WTC11 (cell line): ENCODE results near the gene RALBP1. TPM values are rescaled to one million over a fixed set of nuclear protein-coding genes. Genes with fewer than 3 reads are reported as not detected.

ENCODE experiments used
- ATAC-seq: fragments of 200-7000 bp; cut with Tn5 transposase; 2 replicates; pipeline ENCODE4 v1.10.0; 2021; ENCODE audit warnings: mild to moderate bottlenecking, moderate library complexity
- CTCF ChIA-PET: fragments of 300-600 bp; sonication (Branson Sonifier 250); formaldehyde crosslinking; loops from one replicate; lab custom pipeline; 2021; ENCODE audit warnings: antibody characterized with exemption; lab: Charles Lee
- POLR2A ChIA-PET: fragments of 350-600 bp; sonication (Branson Sonifier 250); formaldehyde crosslinking; loops from one replicate; lab custom pipeline; 2021; ENCODE audit warnings: antibody characterized with exemption; lab: Charles Lee
- DNase-seq: peaks from one replicate; pipeline ENCODE4 v3.0.0; 2021; ENCODE audit warnings: low spot score
- H3K27ac Mint-ChIP-seq: 2 replicates; pipeline ENCODE4 v1.8.0; 2021; ENCODE audit warnings: mixed read lengths
- H3K27me3 Mint-ChIP-seq: 2 replicates; pipeline ENCODE4 v1.8.0; 2021; ENCODE audit warnings: low read depth, mild to moderate bottlenecking, moderate library complexity, mixed read lengths
- H3K36me3 Mint-ChIP-seq: 2 replicates; pipeline ENCODE4 v1.8.0; 2021; ENCODE audit warnings: mixed read lengths
- H3K4me1 Mint-ChIP-seq: 2 replicates; pipeline ENCODE4 v1.8.0; 2022; ENCODE audit warnings: mixed read lengths
- H3K4me3 Mint-ChIP-seq: 2 replicates; pipeline ENCODE4 v1.8.0; 2021; ENCODE audit warnings: mild to moderate bottlenecking, moderate library complexity, mixed read lengths
- H3K9me3 Mint-ChIP-seq: 2 replicates; pipeline ENCODE4 v1.8.0; 2021; ENCODE audit warnings: mixed read lengths
- ATF1 ChIP-seq: sonication (generic); formaldehyde crosslinking; IDR thresholded peaks from 2 replicates; pipeline ENCODE4 v1.8.1; 2023; ENCODE audit warnings: mild to moderate bottlenecking, moderate library complexity, missing genetic modification reagents
- ATF3 ChIP-seq: sonication (generic); formaldehyde crosslinking; conservative IDR thresholded peaks from 2 replicates; pipeline ENCODE4 v1.8.1; 2022; ENCODE audit warnings: mild to moderate bottlenecking, missing genetic modification reagents
- FOXP1 ChIP-seq: sonication (generic); formaldehyde crosslinking; IDR thresholded peaks from 2 replicates; pipeline ENCODE4 v1.8.0; 2022; ENCODE audit warnings: missing genetic modification reagents, mild to moderate bottlenecking, moderate library complexity, borderline replicate concordance
- NR1H2 ChIP-seq: sonication (generic); formaldehyde crosslinking; IDR thresholded peaks from 2 replicates; pipeline ENCODE4 v1.9.0; 2021; ENCODE audit warnings: mild to moderate bottlenecking, moderate library complexity, missing genetic modification reagents
- NR3C1 ChIP-seq: sonication (generic); formaldehyde crosslinking; conservative IDR thresholded peaks from 2 replicates; pipeline ENCODE4 v1.8.1; 2023; ENCODE audit warnings: low read depth, mild to moderate bottlenecking, missing genetic modification reagents
- PRDM15 ChIP-seq: sonication (generic); formaldehyde crosslinking; IDR thresholded peaks from 2 replicates; pipeline ENCODE4 v1.8.0; 2022; ENCODE audit warnings: missing genetic modification reagents
- SMAD3 ChIP-seq: sonication (generic); formaldehyde crosslinking; IDR thresholded peaks from 2 replicates; pipeline ENCODE4 v1.8.0; 2022; ENCODE audit warnings: missing genetic modification reagents, mild to moderate bottlenecking, borderline replicate concordance
- SMAD4 ChIP-seq: sonication (generic); formaldehyde crosslinking; IDR thresholded peaks from 2 replicates; pipeline ENCODE4 v1.8.0; 2022; ENCODE audit warnings: mild to moderate bottlenecking, missing genetic modification reagents
- SOX15 ChIP-seq: fragments of 250-450 bp; sonication (Bioruptor Pico); IDR thresholded peaks from 2 replicates; pipeline ENCODE4 v1.9.0; 2021; ENCODE audit warnings: mild to moderate bottlenecking
- SP1 ChIP-seq: sonication (generic); formaldehyde crosslinking; conservative IDR thresholded peaks from 2 replicates; pipeline ENCODE4 v1.8.1; 2022; ENCODE audit warnings: missing genetic modification reagents
- TEAD1 ChIP-seq: sonication (generic); formaldehyde crosslinking; IDR thresholded peaks from 2 replicates; pipeline ENCODE4 v1.8.0; 2022; ENCODE audit warnings: mild to moderate bottlenecking, missing genetic modification reagents
- ZBTB21 ChIP-seq: sonication (generic); formaldehyde crosslinking; IDR thresholded peaks from 2 replicates; pipeline ENCODE4 v1.8.1; 2023; ENCODE audit warnings: mild to moderate bottlenecking, missing genetic modification reagents, borderline replicate concordance
- ZNF219 ChIP-seq: sonication (generic); formaldehyde crosslinking; IDR thresholded peaks from 2 replicates; pipeline ENCODE4 v1.8.0; 2023; ENCODE audit warnings: missing genetic modification reagents, mild to moderate bottlenecking, borderline replicate concordance
- ZNF423 ChIP-seq: fragments of 250-450 bp; sonication (Bioruptor Pico); IDR thresholded peaks from 2 replicates; pipeline ENCODE4 v2.1.2; 2022; ENCODE audit warnings: mild to moderate bottlenecking, moderate library complexity
- total RNA-seq: library from RNA; stranded (reverse); gene quantifications from 3 replicates; pipeline ENCODE4 v1.2.3, GENCODE V29; 2021
- TF ChIP-seq, protein P1 (sequence below): sonication (generic); formaldehyde crosslinking; IDR thresholded peaks from 2 replicates; pipeline ENCODE4 v1.8.1; 2023; ENCODE audit warnings: mild to moderate bottlenecking, missing genetic modification reagents
- TF ChIP-seq, protein P2 (sequence below): fragments of 250-450 bp; sonication (Bioruptor Pico); IDR thresholded peaks from 2 replicates; pipeline ENCODE4 v1.9.0; 2021; ENCODE audit warnings: moderate library complexity, mild to moderate bottlenecking, inconsistent platforms, borderline replicate concordance
- TF ChIP-seq, protein P3 (sequence below): sonication (generic); formaldehyde crosslinking; IDR thresholded peaks from 2 replicates; pipeline ENCODE4 v1.8.1; 2023; ENCODE audit warnings: mild to moderate bottlenecking, missing genetic modification reagents, moderate library complexity
- TF ChIP-seq, protein P4 (sequence below): sonication (generic); formaldehyde crosslinking; IDR thresholded peaks from 2 replicates; pipeline ENCODE4 v1.8.0; 2023; ENCODE audit warnings: mild to moderate bottlenecking, missing genetic modification reagents

RALBP1 gene
- total RNA-seq, 1 experiment from 2014 or later: 69.3 TPM

- POLR2A ChIA-PET: no interaction called here
Observed at GRCh38 chr18:9570255-9570654, 94.9 kb downstream of the RALBP1 start.

More at GRCh38 chr18:9570255-9570654, 94.9 kb downstream of the RALBP1 start:
- H3K27me3 Mint-ChIP-seq: no peaks in the 10 kb centered on the region
- H3K4me3 Mint-ChIP-seq: no peak overlapping the region
- DNase-seq (no peak), ATAC-seq (no peak)
- CTCF ChIA-PET: no interaction called here
- no peaks in the 10 kb centered on the region for H3K9me3 Mint-ChIP-seq
- H3K4me1 Mint-ChIP-seq: peaks cover 11% of the 10 kb centered on the region
- no peak overlapping the region for H3K27ac Mint-ChIP-seq
- TF ChIP-seq NR1H2 (CRISPR knock-in tag) (no peak), TEAD1 (CRISPR knock-in tag) (no peak), FOXP1 (CRISPR knock-in tag) (no peak), NR3C1 (CRISPR knock-in tag) (no peak), PRDM15 (CRISPR knock-in tag) (no peak), ZNF423 (CRISPR knock-in tag) (no peak), SMAD3 (CRISPR knock-in tag) (no peak), SP1 (no peak), SMAD4 (no peak), SOX15 (no peak), ATF3 (no peak), ATF1 (CRISPR knock-in tag) (no peak), ZBTB21 (no peak), ZNF219 (CRISPR knock-in tag) (no peak)
- TF ChIP-seq, protein P1, sequence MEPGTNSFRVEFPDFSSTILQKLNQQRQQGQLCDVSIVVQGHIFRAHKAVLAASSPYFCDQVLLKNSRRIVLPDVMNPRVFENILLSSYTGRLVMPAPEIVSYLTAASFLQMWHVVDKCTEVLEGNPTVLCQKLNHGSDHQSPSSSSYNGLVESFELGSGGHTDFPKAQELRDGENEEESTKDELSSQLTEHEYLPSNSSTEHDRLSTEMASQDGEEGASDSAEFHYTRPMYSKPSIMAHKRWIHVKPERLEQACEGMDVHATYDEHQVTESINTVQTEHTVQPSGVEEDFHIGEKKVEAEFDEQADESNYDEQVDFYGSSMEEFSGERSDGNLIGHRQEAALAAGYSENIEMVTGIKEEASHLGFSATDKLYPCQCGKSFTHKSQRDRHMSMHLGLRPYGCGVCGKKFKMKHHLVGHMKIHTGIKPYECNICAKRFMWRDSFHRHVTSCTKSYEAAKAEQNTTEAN (CRISPR knock-in tag): no peak
- TF ChIP-seq, protein P2, sequence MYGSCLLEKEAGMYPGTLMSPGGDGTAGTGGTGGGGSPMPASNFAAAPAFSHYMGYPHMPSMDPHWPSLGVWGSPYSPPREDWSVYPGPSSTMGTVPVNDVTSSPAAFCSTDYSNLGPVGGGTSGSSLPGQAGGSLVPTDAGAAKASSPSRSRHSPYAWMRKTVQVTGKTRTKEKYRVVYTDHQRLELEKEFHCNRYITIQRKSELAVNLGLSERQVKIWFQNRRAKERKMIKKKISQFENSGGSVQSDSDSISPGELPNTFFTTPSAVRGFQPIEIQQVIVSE (CRISPR knock-in tag): no peak
- TF ChIP-seq, protein P3, sequence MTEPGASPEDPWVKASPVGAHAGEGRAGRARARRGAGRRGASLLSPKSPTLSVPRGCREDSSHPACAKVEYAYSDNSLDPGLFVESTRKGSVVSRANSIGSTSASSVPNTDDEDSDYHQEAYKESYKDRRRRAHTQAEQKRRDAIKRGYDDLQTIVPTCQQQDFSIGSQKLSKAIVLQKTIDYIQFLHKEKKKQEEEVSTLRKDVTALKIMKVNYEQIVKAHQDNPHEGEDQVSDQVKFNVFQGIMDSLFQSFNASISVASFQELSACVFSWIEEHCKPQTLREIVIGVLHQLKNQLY (CRISPR knock-in tag): no peak
- TF ChIP-seq, protein P4, sequence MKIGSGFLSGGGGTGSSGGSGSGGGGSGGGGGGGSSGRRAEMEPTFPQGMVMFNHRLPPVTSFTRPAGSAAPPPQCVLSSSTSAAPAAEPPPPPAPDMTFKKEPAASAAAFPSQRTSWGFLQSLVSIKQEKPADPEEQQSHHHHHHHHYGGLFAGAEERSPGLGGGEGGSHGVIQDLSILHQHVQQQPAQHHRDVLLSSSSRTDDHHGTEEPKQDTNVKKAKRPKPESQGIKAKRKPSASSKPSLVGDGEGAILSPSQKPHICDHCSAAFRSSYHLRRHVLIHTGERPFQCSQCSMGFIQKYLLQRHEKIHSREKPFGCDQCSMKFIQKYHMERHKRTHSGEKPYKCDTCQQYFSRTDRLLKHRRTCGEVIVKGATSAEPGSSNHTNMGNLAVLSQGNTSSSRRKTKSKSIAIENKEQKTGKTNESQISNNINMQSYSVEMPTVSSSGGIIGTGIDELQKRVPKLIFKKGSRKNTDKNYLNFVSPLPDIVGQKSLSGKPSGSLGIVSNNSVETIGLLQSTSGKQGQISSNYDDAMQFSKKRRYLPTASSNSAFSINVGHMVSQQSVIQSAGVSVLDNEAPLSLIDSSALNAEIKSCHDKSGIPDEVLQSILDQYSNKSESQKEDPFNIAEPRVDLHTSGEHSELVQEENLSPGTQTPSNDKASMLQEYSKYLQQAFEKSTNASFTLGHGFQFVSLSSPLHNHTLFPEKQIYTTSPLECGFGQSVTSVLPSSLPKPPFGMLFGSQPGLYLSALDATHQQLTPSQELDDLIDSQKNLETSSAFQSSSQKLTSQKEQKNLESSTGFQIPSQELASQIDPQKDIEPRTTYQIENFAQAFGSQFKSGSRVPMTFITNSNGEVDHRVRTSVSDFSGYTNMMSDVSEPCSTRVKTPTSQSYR: no peak
- TF ChIP-seq, all 79 proteins: peak for 0
- H3K36me3 Mint-ChIP-seq: peaks cover 24% of the 10 kb centered on the region
